T-helper 1 cell treated with Interleukin-12 subunit alpha and Interleukin-12 subunit beta and Interleukin-4 antibody, amounts not matched to agents 30 μg/mL and 1 μg/mL, for 36 hours (primary cell): Measurements from ENCODE around the gene CDK5R1.
"Not testable (repeated sequence)": the region's sequence is repeated elsewhere in the genome, so short reads cannot be mapped to it uniquely, and the experiment has no call there.

ENCODE experiments used
- H3K27ac Mint-ChIP-seq: one replicate; pipeline ENCODE4 v1.8.0; 2021; ENCODE audit warnings: mild to moderate bottlenecking, mixed read lengths
- H3K27me3 Mint-ChIP-seq: one replicate; pipeline ENCODE4 v1.8.0; 2021; ENCODE audit warnings: low read depth, mixed read lengths
- H3K36me3 Mint-ChIP-seq: one replicate; pipeline ENCODE4 v1.8.0; 2021; ENCODE audit warnings: low read depth, mixed read lengths
- H3K4me1 Mint-ChIP-seq: one replicate; pipeline ENCODE4 v1.8.0; 2021; ENCODE audit warnings: low read depth, mixed read lengths
- H3K4me3 Mint-ChIP-seq: one replicate; pipeline ENCODE4 v1.8.0; 2021; ENCODE audit warnings: mild to moderate bottlenecking, moderate library complexity, mixed read lengths
- H3K9me3 Mint-ChIP-seq: one replicate; pipeline ENCODE4 v1.8.0; 2021; ENCODE audit warnings: mixed read lengths

The CDK5R1 gene

DNA sequence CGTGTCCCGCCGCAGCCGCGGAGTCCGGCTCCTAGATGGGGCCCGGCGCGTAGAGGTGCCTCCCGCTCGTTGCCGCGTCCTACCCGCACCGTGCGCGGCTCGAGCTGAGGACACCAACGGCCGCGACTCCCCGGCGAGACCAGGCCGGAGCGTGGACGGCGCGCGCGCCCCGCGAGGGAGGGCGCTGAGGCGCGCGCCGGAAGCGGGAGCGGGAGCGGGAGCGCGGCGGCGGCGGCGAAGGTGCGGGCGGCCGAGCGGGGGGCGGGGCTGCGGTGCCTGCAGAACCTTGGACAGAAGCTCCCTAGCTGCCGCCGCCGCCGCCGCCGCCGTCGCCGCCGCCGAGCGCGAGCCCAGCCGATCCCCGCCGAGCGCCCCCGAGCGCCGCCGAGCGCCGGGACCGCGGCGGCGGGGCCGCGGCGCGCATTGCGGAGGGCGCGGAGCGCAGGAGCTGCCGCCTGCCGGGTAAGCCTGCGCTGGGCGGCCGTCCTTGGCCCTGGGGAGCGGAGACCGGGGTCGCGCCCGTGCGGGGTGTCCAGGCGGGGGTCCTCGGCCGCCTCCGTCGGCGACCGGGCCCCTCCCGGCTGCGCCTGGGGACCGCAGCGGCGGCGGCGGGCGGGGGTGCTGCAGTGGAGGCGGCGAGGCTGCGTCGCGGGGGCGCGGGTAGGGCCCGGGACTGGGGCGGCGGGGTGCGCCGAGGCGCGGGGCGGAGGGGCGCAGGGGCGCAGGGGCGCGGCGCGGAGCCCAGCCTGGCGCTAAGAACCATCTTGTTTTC is at the start of gene CDK5R1:
Gene CDK5R1, plus strand, starts transcription at position 293 of the 772 bp plus-strand sequence. CDS start 628 bp downstream, outside the sequence.
- Mint-ChIP-seq H3K36me3 (peaks cover 10% of the 10 kb centered on the region), H3K4me3 (peak within 1 kb of the TSS; percentile 77), H3K4me1 (peaks cover 27% of the 10 kb centered on the region), H3K27me3 (peaks cover 3% of the 10 kb centered on the region), H3K27ac (no peak within 1 kb of the TSS), H3K9me3 (no peaks in the 10 kb centered on the region)

DNA sequence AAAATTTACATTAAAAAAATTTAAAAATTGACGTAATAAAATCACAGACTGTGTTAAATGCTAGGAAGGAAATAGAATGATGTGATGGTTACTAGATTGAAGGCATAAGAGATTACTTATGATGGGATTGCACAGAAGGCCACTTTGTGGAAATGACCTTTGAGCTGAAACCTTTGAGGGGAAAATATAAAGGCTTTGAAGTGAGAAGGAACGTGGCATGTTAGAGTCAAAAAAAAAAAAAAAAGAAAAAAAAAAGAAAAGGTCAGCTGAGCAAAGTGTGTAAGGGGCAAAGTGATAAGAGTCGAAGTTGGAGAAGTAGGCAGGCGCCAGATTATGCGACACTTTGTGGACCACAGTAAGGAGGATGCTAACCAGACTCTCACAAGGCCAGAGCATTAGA is 46.1 kb upstream of the CDK5R1 start:
- H3K4me3 Mint-ChIP-seq: no peak overlapping the region
- H3K36me3 Mint-ChIP-seq: peaks cover 4% of the 10 kb centered on the region
- H3K4me1 Mint-ChIP-seq: peaks cover 21% of the 10 kb centered on the region
- peaks cover 5% of the 10 kb centered on the region for H3K9me3 Mint-ChIP-seq
- H3K27ac Mint-ChIP-seq: no peak overlapping the region
- peaks cover 16% of the 10 kb centered on the region for H3K27me3 Mint-ChIP-seq

- Mint-ChIP-seq H3K27me3 (peaks cover 16% of the 10 kb centered on the region), H3K4me1 (peaks cover 32% of the 10 kb centered on the region), H3K9me3 (no peaks in the 10 kb centered on the region), H3K27ac (no peak overlapping the region), H3K4me3 (no peak overlapping the region), H3K36me3 (peaks cover 10% of the 10 kb centered on the region)
These were observed 44.9 kb upstream of the CDK5R1 start for GRCh38 chr17:32441886-32442285.

GRCh38 chr17:32443827-32444300 is 42.9 kb upstream of the CDK5R1 start:
- Mint-ChIP-seq H3K27ac (peak overlapping the region; percentile 77), H3K36me3 (peaks cover 17% of the 10 kb centered on the region), H3K27me3 (peaks cover 16% of the 10 kb centered on the region)

GRCh38 chr17:32444301-32445073 is 42.3 kb upstream of the CDK5R1 start, which contains the start of gene PSMD11:
Gene PSMD11 (plus strand): TSS chr17:32444510. CDS start chr17:32444524, 14 bp downstream.
- Mint-ChIP-seq H3K27ac (peak within 1 kb of the TSS; percentile 86), H3K4me1 (peaks cover 40% of the 10 kb centered on the region), H3K36me3 (peaks cover 19% of the 10 kb centered on the region), H3K27me3 (peaks cover 16% of the 10 kb centered on the region), H3K9me3 (no peaks in the 10 kb centered on the region), H3K4me3 (peak within 1 kb of the TSS; percentile 97)

More at GRCh38 chr17:32443827-32444300, 42.9 kb upstream of the CDK5R1 start:
- Mint-ChIP-seq H3K4me3 (peak overlapping the region; percentile 97), H3K9me3 (no peaks in the 10 kb centered on the region), H3K4me1 (peaks cover 39% of the 10 kb centered on the region)

DNA sequence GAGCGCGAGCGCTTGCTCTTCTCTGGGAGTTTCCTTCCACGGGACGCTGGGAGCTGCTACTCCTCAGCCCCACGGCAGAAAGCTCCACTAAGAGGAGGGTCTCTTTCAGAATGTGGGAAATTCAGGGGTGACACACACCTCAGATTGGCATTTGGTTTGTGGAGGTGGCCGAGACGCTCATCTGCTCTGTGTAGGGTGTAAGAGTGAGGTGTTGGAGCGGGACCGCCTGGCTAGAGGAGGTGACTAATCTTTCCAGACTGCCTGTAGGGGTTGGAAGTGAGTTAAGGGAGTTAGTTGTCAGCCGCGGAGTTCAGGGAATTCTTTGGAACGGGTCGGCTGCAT is 41.7 kb upstream of the CDK5R1 start:
- Mint-ChIP-seq H3K27ac (peak overlapping the region; percentile 86), H3K4me1 (peaks cover 45% of the 10 kb centered on the region), H3K9me3 (no peaks in the 10 kb centered on the region), H3K27me3 (peaks cover 16% of the 10 kb centered on the region), H3K36me3 (peaks cover 24% of the 10 kb centered on the region), H3K4me3 (peak overlapping the region; percentile 97)

DNA sequence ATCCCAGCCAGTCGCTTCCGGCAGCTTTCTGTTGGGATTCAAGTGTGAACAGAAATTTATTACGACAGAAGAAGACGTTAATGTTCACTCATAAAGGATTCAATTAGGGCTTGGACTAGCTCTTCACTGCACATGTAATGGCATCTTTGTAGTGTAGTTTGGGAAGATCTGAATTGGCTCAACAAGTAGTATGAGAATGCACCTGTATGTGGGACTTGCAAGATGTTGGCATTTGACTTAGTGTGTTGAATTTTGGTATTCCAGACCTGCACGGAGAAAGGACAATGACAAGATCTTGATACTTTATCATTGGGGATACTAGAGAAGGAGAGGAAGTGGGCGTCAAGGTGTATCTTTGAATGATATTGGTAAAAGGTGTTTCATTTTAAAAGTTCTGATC is 41.3 kb upstream of the CDK5R1 start:
- Mint-ChIP-seq H3K27me3 (peaks cover 16% of the 10 kb centered on the region), H3K4me1 (peaks cover 46% of the 10 kb centered on the region), H3K9me3 (no peaks in the 10 kb centered on the region), H3K27ac (peak overlapping the region; percentile 86), H3K4me3 (peak overlapping the region; percentile 97), H3K36me3 (peaks cover 26% of the 10 kb centered on the region)

DNA sequence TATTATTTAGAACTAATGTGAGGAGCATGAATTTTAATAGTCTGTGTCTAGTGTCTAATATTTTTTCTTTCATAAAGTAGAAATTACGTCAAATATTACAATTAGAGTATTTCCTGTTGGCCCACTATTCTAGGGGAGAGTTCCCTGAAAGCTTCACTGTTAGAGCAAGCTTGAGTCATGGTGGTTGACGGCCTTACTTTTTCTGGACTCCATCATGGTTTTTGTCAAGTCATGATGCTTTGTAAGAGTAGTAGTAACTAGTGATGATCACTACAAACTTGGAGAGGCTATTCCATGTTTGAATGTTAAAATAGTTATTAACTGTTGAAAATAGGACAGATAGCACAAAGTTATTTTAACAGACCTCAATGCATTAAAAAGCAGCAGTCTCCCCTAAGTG is 40.8 kb upstream of the CDK5R1 start:
- Mint-ChIP-seq H3K27ac (no peak overlapping the region), H3K36me3 (peaks cover 29% of the 10 kb centered on the region), H3K27me3 (peaks cover 13% of the 10 kb centered on the region), H3K4me1 (peaks cover 49% of the 10 kb centered on the region), H3K9me3 (no peaks in the 10 kb centered on the region), H3K4me3 (peak overlapping the region; percentile 97)

- H3K4me3 Mint-ChIP-seq: peak overlapping the region; percentile 32
- H3K4me1 Mint-ChIP-seq: peaks cover 50% of the 10 kb centered on the region
- H3K27ac Mint-ChIP-seq: no peak overlapping the region
- peaks cover 6% of the 10 kb centered on the region for H3K27me3 Mint-ChIP-seq
- no peaks in the 10 kb centered on the region for H3K9me3 Mint-ChIP-seq
- peaks cover 34% of the 10 kb centered on the region for H3K36me3 Mint-ChIP-seq
These were observed 39.8 kb upstream of the CDK5R1 start for GRCh38 chr17:32446949-32447348.

- H3K36me3 Mint-ChIP-seq: peaks cover 52% of the 10 kb centered on the region
- H3K27ac Mint-ChIP-seq: no peak overlapping the region
- H3K4me1 Mint-ChIP-seq: peaks cover 46% of the 10 kb centered on the region
- H3K9me3 Mint-ChIP-seq: no peaks in the 10 kb centered on the region
- H3K4me3 Mint-ChIP-seq: no peak overlapping the region
- H3K27me3 Mint-ChIP-seq: no peaks in the 10 kb centered on the region
These were observed 36.8 kb upstream of the CDK5R1 start for GRCh38 chr17:32449963-32450362.

DNA sequence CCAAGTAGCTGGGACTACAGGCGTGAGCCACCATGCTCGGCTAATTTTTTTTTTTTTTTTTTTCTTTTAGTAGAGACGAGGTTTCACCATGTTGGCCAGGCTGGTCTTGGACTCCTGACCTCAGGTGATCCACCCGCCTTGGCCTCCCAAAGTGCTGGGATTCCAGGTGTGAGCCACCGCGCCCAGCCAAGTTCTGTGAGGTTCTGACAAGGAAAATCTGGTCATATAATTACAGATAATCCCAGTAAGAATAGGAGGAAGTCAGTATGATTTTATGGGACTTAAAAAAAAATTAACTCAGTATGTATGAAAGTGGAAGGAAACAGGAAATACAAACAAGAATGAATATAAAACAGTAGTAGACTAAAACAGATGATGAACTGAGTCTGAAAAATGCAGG is 36.4 kb upstream of the CDK5R1 start:
- not testable (repeated sequence) for H3K27ac Mint-ChIP-seq, H3K9me3 Mint-ChIP-seq, H3K4me3 Mint-ChIP-seq, H3K27me3 Mint-ChIP-seq
- H3K4me1 Mint-ChIP-seq: peaks cover 45% of the 10 kb centered on the region
- peaks cover 54% of the 10 kb centered on the region for H3K36me3 Mint-ChIP-seq

GRCh38 chr17:32451879-32452278 is 34.9 kb upstream of the CDK5R1 start:
- no peaks in the 10 kb centered on the region for H3K9me3 Mint-ChIP-seq
- no peak overlapping the region for H3K27ac Mint-ChIP-seq
- H3K27me3 Mint-ChIP-seq: no peaks in the 10 kb centered on the region
- peaks cover 47% of the 10 kb centered on the region for H3K36me3 Mint-ChIP-seq
- no peak overlapping the region for H3K4me3 Mint-ChIP-seq
- H3K4me1 Mint-ChIP-seq: peaks cover 31% of the 10 kb centered on the region

GRCh38 chr17:32452281-32452680 is 34.5 kb upstream of the CDK5R1 start:
- Mint-ChIP-seq H3K9me3 (no peaks in the 10 kb centered on the region), H3K4me3 (no peak overlapping the region), H3K4me1 (peaks cover 27% of the 10 kb centered on the region), H3K36me3 (peaks cover 46% of the 10 kb centered on the region), H3K27ac (no peak overlapping the region), H3K27me3 (no peaks in the 10 kb centered on the region)

- H3K9me3 Mint-ChIP-seq: no peaks in the 10 kb centered on the region
- H3K27me3 Mint-ChIP-seq: no peaks in the 10 kb centered on the region
- H3K4me3 Mint-ChIP-seq: no peak overlapping the region
- no peak overlapping the region for H3K27ac Mint-ChIP-seq
- H3K4me1 Mint-ChIP-seq: peaks cover 29% of the 10 kb centered on the region
- peaks cover 52% of the 10 kb centered on the region for H3K36me3 Mint-ChIP-seq
These were observed 33.4 kb upstream of the CDK5R1 start for GRCh38 chr17:32453370-32453769.

- H3K4me3 Mint-ChIP-seq: no peak overlapping the region
These were observed 28.4 kb upstream of the CDK5R1 start for GRCh38 chr17:32458371-32458770.

More at GRCh38 chr17:32458371-32458770, 28.4 kb upstream of the CDK5R1 start:
- H3K9me3 Mint-ChIP-seq: no peaks in the 10 kb centered on the region
- no peak overlapping the region for H3K27ac Mint-ChIP-seq
- no peaks in the 10 kb centered on the region for H3K27me3 Mint-ChIP-seq
- H3K36me3 Mint-ChIP-seq: peaks cover 50% of the 10 kb centered on the region
- peaks cover 22% of the 10 kb centered on the region for H3K4me1 Mint-ChIP-seq
